Measurements from ENCODE around the gene TBXAS1. TPM values are rescaled to one million over a fixed set of nuclear protein-coding genes. Genes with fewer than 3 reads are reported as not detected.
A peak's percentile ranks its signal among the peaks of the same experiment; 100 is the strongest.

TBXAS1 gene
- total and polyA plus RNA-seq, 2 donors from 2014 or later, result 14.2 to 33.6 TPM

- Histone ChIP-seq H3K9me3 (ENCODE audit: control insufficient read depth in 2 of 3, insufficient read depth in 1 of 3, low read length in 3 of 3) (no peaks in the 10 kb centered on the region), H3K9ac (ENCODE audit: low read length in 3 of 3) (no peak overlapping the region), H3K36me3 (ENCODE audit: control insufficient read depth in 2 of 3, insufficient read depth in 3 of 3, low read length in 3 of 3) (no peaks in the 10 kb centered on the region), H3K4me1 (ENCODE audit: control insufficient read depth in 2 of 3, insufficient read depth in 2 of 3, low read depth in 1 of 3, low read length in 3 of 3) (no peaks in the 10 kb centered on the region), H3K27ac (ENCODE audit: low read depth in 2 of 2, low read length in 2 of 2) (no peak overlapping the region), H3K4me3 (ENCODE audit: low read length in 3 of 3) (no peak overlapping the region), H3K27me3 (ENCODE audit: control insufficient read depth, insufficient read depth, low read length) (no peaks in the 10 kb centered on the region)
- FAIRE-seq (no peak), DNase-seq (peak in 2 of 5 donors; percentile 25 to 70)
- intact Hi-C loops (cut with DNase I), result loop anchor here (10.0 kb wide), 2 partner anchors 361 to 501 kb away; no protein-coding TSS in a partner anchor
- no peak for TF ChIP-seq CTCF (IDR thresholded peaks at IDR 0.05; ENCODE audit: borderline replicate concordance, extremely low read depth, insufficient read depth)
Observed at GRCh38 chr7:140005754-140006503, 176.9 kb downstream of the TBXAS1 start.

GRCh38 chr7:140006600-140006999 lies 177.5 kb downstream of the TBXAS1 start:
- FAIRE-seq (no peak), DNase-seq (peak in 1 of 5 donors; percentile 46)
- intact Hi-C loops (cut with DNase I), result loop anchor here (10.0 kb wide), 2 partner anchors 362 to 502 kb away; no protein-coding TSS in a partner anchor
- no peak overlapping the region for H3K27ac ChIP-seq (ENCODE audit: low read depth in 2 of 2, low read length in 2 of 2)
- H3K4me3 ChIP-seq (ENCODE audit: low read length in 3 of 3), result no peak overlapping the region
- no peak for TF ChIP-seq CTCF (IDR thresholded peaks at IDR 0.05; ENCODE audit: borderline replicate concordance, extremely low read depth, insufficient read depth)
- no peaks in the 10 kb centered on the region for H3K9me3 ChIP-seq (ENCODE audit: control insufficient read depth in 2 of 3, insufficient read depth in 1 of 3, low read length in 3 of 3)
- H3K36me3 ChIP-seq (ENCODE audit: control insufficient read depth in 2 of 3, insufficient read depth in 3 of 3, low read length in 3 of 3), result no peaks in the 10 kb centered on the region
- no peaks in the 10 kb centered on the region for H3K27me3 ChIP-seq (ENCODE audit: control insufficient read depth, insufficient read depth, low read length)
- H3K9ac ChIP-seq (ENCODE audit: low read length in 3 of 3), result no peak overlapping the region
- H3K4me1 ChIP-seq (ENCODE audit: control insufficient read depth in 2 of 3, insufficient read depth in 2 of 3, low read depth in 1 of 3, low read length in 3 of 3), result no peaks in the 10 kb centered on the region

- intact Hi-C loops (cut with DNase I), result loop anchor here (10.0 kb wide), 2 partner anchors 362 to 502 kb away; no protein-coding TSS in a partner anchor
- peak in 1 of 5 donors; percentile 51 for DNase-seq
- H3K27ac ChIP-seq (ENCODE audit: low read depth in 2 of 2, low read length in 2 of 2), result no peak overlapping the region
- no peaks in the 10 kb centered on the region for H3K27me3 ChIP-seq (ENCODE audit: control insufficient read depth, insufficient read depth, low read length)
- H3K36me3 ChIP-seq (ENCODE audit: control insufficient read depth in 2 of 3, insufficient read depth in 3 of 3, low read length in 3 of 3), result no peaks in the 10 kb centered on the region
- no peak overlapping the region for H3K4me3 ChIP-seq (ENCODE audit: low read length in 3 of 3)
- TF ChIP-seq CTCF (IDR thresholded peaks at IDR 0.05; ENCODE audit: borderline replicate concordance, extremely low read depth, insufficient read depth), result no peak
- no peak for FAIRE-seq
- no peak overlapping the region for H3K9ac ChIP-seq (ENCODE audit: low read length in 3 of 3)
- no peaks in the 10 kb centered on the region for H3K9me3 ChIP-seq (ENCODE audit: control insufficient read depth in 2 of 3, insufficient read depth in 1 of 3, low read length in 3 of 3)
- no peaks in the 10 kb centered on the region for H3K4me1 ChIP-seq (ENCODE audit: control insufficient read depth in 2 of 3, insufficient read depth in 2 of 3, low read depth in 1 of 3, low read length in 3 of 3)
Observed at GRCh38 chr7:140007051-140007690, 178.1 kb downstream of the TBXAS1 start.

Data from kidney (tissue), 14 donors.